ENCODE data around the gene PON3. TPM values are rescaled to one million over a fixed set of nuclear protein-coding genes. Genes with fewer than 3 reads are reported as not detected.

Gene PON3
- total RNA-seq, 1 experiment from 2014 or later: 5.3 TPM

DNA sequence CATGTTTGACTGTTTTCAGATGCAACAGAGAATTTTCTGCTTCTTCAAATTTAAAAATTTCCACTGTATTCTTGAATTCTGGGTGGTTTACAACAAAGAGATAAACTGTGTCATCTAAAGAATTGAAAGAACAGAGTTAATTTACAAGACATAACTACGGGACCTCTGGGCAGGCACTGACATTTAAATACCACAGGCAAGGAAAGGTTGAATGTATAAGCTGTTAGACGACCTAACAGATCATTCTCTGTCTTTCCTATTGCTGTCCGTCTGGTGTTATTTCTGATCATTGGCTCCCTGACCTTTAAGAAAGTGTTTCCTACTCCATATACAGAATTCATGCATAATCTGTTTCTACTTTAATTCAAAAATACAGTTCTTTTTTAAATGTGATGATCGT is 15.5 kb upstream of the PON3 start:
- Mint-ChIP-seq H3K4me3 (ENCODE audit: low read depth, unreplicated experiment) (no peak overlapping the region), H3K36me3 (ENCODE audit: insufficient read depth, unreplicated experiment) (peaks cover 5% of the 10 kb centered on the region), H3K9me3 (ENCODE audit: low read depth, unreplicated experiment) (no peaks in the 10 kb centered on the region), H3K4me1 (ENCODE audit: low read depth, unreplicated experiment) (peaks cover 13% of the 10 kb centered on the region), H3K27me3 (ENCODE audit: unreplicated experiment) (no peaks in the 10 kb centered on the region), H3K27ac (ENCODE audit: unreplicated experiment) (no peak overlapping the region)
- DNase-seq: no peak
- intact Hi-C loops (cut with micrococcal nuclease; ENCODE audit: unreplicated experiment): no loop called here
- CTCF ChIA-PET: interaction anchor here (1.0 kb wide), 1 partner anchor 100 kb away, joined by 9 read pairs; no protein-coding TSS in a partner anchor
- no TSS peak for BruUV-seq (replicated peaks)
- no peak for TF ChIP-seq CTCF (IDR thresholded peaks at IDR 0.05; ENCODE audit: unreplicated experiment)

DNA sequence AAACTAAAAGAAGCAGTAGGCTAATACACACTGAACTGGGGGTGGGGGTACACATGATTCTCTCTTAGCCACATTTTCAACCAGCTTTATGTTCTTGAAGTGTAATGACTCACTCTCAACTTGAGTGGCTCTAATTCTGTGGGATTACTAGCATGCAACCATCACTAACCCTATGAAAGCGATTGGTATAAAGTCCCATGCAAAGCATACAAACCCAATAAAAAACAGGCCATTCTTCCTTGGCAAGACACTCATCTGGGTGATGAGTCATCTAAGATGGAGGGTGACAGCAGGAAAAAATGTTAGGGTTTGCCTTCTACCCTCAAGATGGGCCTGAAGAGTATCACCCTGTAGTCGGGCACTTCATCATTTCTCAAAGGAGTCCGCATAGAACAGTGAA is 14.9 kb upstream of the PON3 start:
- peaks cover 5% of the 10 kb centered on the region for H3K36me3 Mint-ChIP-seq (ENCODE audit: insufficient read depth, unreplicated experiment)
- H3K4me1 Mint-ChIP-seq (ENCODE audit: low read depth, unreplicated experiment): peaks cover 13% of the 10 kb centered on the region
- BruUV-seq (replicated peaks): no TSS peak
- no peaks in the 10 kb centered on the region for H3K27me3 Mint-ChIP-seq (ENCODE audit: unreplicated experiment)
- intact Hi-C loops (cut with micrococcal nuclease; ENCODE audit: unreplicated experiment): no loop called here
- TF ChIP-seq CTCF (IDR thresholded peaks at IDR 0.05; ENCODE audit: unreplicated experiment): no peak
- no peak for DNase-seq
- H3K27ac Mint-ChIP-seq (ENCODE audit: unreplicated experiment): no peak overlapping the region
- H3K4me3 Mint-ChIP-seq (ENCODE audit: low read depth, unreplicated experiment): no peak overlapping the region
- CTCF ChIA-PET: interaction anchor here (0.5 to 1.1 kb wide), 2 partner anchors 15 to 41 kb away, joined by 3 read pairs; no protein-coding TSS in a partner anchor
- no peaks in the 10 kb centered on the region for H3K9me3 Mint-ChIP-seq (ENCODE audit: low read depth, unreplicated experiment)

DNA sequence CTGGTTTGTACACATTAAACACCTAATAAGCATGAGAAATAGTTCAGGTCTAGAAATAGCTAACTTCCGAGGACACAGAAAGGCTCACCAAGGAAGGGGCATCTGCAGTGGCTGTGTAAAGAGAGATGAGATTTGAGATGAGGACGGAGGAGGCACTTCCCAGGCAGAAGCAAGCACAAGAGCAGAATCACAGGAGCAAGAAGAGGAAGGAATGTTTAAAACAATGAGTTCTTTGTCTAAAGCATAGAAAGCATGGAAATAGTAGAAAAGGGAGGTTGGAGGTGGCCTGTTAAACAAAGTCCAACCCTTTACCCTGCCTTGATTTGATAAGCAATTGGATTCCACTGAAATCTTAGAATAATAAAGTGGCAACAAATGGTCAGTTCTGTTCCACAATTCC is 11.6 kb upstream of the PON3 start:
- Mint-ChIP-seq H3K4me1 (ENCODE audit: low read depth, unreplicated experiment) (peaks cover 13% of the 10 kb centered on the region), H3K4me3 (ENCODE audit: low read depth, unreplicated experiment) (no peak overlapping the region), H3K27ac (ENCODE audit: unreplicated experiment) (peak overlapping the region; percentile 66), H3K36me3 (ENCODE audit: insufficient read depth, unreplicated experiment) (peaks cover 5% of the 10 kb centered on the region), H3K27me3 (ENCODE audit: unreplicated experiment) (no peaks in the 10 kb centered on the region), H3K9me3 (ENCODE audit: low read depth, unreplicated experiment) (no peaks in the 10 kb centered on the region)
- BruUV-seq (replicated peaks): no TSS peak
- CTCF ChIA-PET: no interaction called here
- DNase-seq: no peak
- intact Hi-C loops (cut with micrococcal nuclease; ENCODE audit: unreplicated experiment): no loop called here
- TF ChIP-seq CTCF (IDR thresholded peaks at IDR 0.05; ENCODE audit: unreplicated experiment): no peak

DNA sequence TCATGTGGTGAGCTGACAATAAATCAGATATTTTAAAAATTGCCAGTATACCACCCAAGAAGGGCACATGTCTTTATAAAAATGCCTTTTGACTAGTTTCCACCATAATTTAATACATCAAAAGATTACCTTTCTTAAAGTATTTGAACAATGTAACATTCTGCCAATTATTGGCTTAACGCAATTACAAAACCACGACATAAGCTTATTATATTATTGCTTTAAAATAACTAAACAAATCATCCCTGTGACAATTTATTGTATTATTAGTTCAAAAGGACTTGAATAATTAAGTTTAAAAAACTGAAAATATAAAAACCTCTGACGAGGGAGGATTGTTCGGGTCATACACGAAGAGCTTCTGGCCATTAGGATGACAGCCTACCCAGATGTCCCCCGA is 9.6 kb upstream of the PON3 start:
- Mint-ChIP-seq H3K9me3 (ENCODE audit: low read depth, unreplicated experiment) (no peaks in the 10 kb centered on the region), H3K36me3 (ENCODE audit: insufficient read depth, unreplicated experiment) (peaks cover 5% of the 10 kb centered on the region), H3K27me3 (ENCODE audit: unreplicated experiment) (no peaks in the 10 kb centered on the region), H3K4me3 (ENCODE audit: low read depth, unreplicated experiment) (no peak overlapping the region), H3K4me1 (ENCODE audit: low read depth, unreplicated experiment) (peaks cover 13% of the 10 kb centered on the region), H3K27ac (ENCODE audit: unreplicated experiment) (no peak overlapping the region)
- intact Hi-C loops (cut with micrococcal nuclease; ENCODE audit: unreplicated experiment): no loop called here
- no peak for TF ChIP-seq CTCF (IDR thresholded peaks at IDR 0.05; ENCODE audit: unreplicated experiment)
- BruUV-seq (replicated peaks): no TSS peak
- no peak for DNase-seq
- CTCF ChIA-PET: no interaction called here
